ENCODE results near the gene VPS8.
A peak's percentile ranks its signal among the peaks of the same experiment; 100 is the strongest.

The VPS8 gene

GRCh38 chr3:184811999-184812661 lies at the start of gene VPS8:
TSS of gene VPS8 (plus strand) at chr3:184812166. CDS start at chr3:184824633, 12,467 bp downstream.
- peak within 1 kb of the TSS; percentile 95 for H3K4me3 ChIP-seq (ENCODE audit: low read length)
- peak; percentile 53 for TF ChIP-seq CTCF (conservative IDR thresholded peaks at IDR 0.05; ENCODE audit: low read depth, low read length)
- DNase-seq (ENCODE audit: low read depth) = peak; percentile 65

GRCh38 chr3:184764191-184764590 lies 47.8 kb upstream of the VPS8 start:
- H3K4me3 ChIP-seq (ENCODE audit: low read length) = no peak overlapping the region
- no peak for TF ChIP-seq CTCF (conservative IDR thresholded peaks at IDR 0.05; ENCODE audit: low read depth, low read length)
- no peak for DNase-seq (ENCODE audit: low read depth)

GRCh38 chr3:184765047-184765729 lies 46.8 kb upstream of the VPS8 start:
- no peak for TF ChIP-seq CTCF (conservative IDR thresholded peaks at IDR 0.05; ENCODE audit: low read depth, low read length)
- H3K4me3 ChIP-seq (ENCODE audit: low read length) = no peak overlapping the region
- DNase-seq (ENCODE audit: low read depth) = no peak

- no peak for TF ChIP-seq CTCF (conservative IDR thresholded peaks at IDR 0.05; ENCODE audit: low read depth, low read length)
- no peak for DNase-seq (ENCODE audit: low read depth)
- H3K4me3 ChIP-seq (ENCODE audit: low read length) = no peak overlapping the region
These were observed 46.3 kb upstream of the VPS8 start for GRCh38 chr3:184765730-184766074.

- TF ChIP-seq CTCF (conservative IDR thresholded peaks at IDR 0.05; ENCODE audit: low read depth, low read length) = no peak
These were observed 45.3 kb upstream of the VPS8 start for GRCh38 chr3:184766555-184767261.

GRCh38 chr3:184767377-184767776 lies 44.6 kb upstream of the VPS8 start:
- no peak for DNase-seq (ENCODE audit: low read depth)
- no peak overlapping the region for H3K4me3 ChIP-seq (ENCODE audit: low read length)
- TF ChIP-seq CTCF (conservative IDR thresholded peaks at IDR 0.05; ENCODE audit: low read depth, low read length) = no peak

More at GRCh38 chr3:184766555-184767261, 45.3 kb upstream of the VPS8 start:
- H3K4me3 ChIP-seq (ENCODE audit: low read length) = no peak overlapping the region
- DNase-seq (ENCODE audit: low read depth) = no peak

All from retinal pigment epithelial cell (primary cell).